ENCODE data around the gene PYGM.

PYGM gene

DNA sequence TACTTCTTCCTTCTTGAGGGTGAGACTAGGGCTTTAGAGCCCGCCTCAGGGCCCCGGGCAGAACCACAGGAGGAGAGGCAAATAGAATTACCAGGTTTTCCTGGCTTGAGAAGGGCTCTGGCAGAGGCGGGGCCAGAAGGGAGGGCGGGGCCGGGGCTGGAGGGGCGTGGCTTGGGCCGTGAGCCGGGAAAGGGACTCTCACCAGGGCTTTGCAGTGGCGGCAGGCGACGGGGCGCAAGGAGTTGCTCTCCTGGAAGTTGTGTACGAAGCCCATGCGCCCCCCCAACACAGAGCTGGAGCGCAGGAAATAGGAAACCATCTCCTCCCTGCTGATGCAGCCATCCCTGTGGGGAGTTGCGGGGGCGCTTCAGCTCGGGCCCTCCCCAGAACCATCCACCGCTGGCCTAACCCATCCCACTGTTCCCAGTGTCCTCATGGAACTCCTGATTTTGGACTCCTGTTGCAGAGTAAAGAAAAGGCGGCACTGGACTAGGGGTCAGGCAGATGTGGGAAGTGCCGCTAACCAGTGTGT is 29.9 kb downstream of the PYGM start:
- DNase-seq, result no peak

DNA sequence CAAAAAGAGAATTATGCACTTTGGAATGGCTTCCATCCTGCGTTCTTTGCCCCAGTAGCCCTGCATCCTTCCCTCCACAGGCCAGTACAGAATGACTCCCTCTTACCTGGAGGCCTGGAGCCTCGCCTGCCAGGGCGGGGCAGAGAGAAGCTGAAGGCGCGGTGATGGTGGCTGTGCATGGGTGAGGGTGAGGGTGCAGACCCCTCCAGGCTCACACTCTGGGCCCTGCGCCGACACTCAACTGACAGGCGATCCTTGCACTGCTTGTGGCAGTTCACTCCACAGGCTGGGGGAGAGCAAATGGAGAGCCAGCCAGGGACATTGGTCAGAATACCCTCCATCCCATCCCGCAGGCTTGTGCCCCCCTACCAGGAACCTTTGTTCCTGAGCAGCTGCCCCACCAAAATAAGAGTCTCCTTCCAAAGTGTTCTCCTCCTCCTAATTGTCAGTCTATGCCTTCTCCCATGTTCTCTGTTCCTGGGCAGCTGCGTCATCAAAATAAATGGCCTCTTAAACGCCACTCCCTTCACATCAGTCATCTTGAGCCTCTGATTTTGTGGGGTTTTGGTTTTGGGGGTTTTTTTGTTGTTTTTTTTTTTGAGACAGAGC is 30.9 kb downstream of the PYGM start:
- no peak for DNase-seq

DNA sequence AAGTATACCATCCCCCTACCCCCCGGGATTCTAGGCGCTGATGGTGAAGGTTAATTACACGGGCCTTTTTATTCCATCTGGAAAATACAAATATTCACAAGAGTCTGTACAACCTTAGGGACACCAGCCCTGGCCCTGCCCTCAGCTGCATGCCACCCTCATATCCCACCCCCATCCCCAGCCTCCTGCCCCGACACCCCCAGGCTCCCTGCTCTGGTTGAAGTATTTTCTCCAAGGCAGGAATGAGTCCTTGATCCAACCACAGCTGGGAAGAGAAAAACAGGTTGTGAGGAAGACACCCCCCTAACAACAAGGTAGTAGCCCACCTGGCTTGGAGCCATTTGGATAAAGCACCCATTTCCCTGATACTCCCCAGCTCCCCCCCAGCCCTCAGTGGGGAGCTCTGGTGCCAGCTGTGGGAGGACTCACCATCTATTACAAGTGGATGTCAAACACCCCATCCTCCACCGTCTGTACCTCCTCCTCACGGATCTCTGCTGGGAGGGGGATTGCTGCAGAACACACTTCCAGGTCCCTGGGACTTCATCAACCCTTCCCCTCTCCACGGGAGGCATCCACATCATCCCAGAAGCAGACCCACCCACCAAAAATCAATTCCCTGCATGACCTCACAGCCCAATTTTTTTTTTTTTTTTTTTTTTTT is 32.8 kb downstream of the PYGM start:
- DNase-seq, result no peak

DNA sequence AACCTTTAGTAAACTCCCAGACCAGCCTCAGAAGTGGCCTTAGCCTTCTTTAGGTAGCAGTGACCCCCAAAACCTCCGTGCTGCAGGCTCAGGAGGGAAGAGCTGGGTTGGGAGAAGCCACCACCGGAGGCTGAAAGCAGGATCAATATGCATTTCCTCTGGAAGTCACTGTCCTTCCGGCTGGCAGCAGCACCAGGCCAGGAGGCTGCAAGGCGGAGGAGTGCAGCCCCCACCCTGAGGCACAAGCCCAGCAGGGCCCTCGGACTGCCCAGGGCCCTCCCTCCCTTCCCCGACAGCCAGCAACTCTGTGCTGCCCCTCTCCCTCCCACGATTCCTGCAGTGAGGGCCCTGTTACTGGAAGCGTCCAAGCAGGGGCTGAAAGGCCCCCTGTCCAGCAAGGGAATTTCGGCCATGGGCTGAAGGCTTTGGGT is 33.5 kb downstream of the PYGM start:
- no peak for DNase-seq

DNA sequence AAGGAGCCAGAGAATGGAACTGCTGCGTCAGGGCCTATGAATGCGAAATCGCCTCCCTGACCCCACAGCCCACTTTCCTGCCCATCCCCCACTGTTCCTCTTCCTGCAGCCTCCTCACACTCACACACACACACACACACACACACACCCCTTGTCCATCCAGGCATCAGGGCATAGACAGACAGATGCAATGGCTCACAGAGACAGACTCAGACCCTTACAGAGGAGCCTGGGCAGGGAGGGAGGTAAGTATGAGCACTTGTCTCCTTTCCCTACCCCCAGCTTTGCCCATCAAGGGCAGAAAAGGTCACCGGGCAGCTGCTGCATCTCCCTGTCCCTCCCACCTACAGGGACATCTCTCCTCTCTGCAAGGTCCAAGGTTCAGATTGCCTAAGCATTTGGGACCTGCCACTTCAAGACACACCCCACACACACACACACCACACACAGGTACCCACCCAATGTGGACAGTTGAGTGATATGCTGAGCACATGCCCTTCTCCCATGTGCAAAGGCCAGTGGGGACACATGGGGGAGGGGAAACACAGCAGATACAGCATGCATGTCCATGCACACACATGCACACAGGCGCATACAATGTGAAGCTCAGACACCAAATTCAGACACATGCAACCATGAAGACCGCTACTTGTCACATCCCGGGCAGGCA is 34.8 kb downstream of the PYGM start:
- DNase-seq, result no peak

DNA sequence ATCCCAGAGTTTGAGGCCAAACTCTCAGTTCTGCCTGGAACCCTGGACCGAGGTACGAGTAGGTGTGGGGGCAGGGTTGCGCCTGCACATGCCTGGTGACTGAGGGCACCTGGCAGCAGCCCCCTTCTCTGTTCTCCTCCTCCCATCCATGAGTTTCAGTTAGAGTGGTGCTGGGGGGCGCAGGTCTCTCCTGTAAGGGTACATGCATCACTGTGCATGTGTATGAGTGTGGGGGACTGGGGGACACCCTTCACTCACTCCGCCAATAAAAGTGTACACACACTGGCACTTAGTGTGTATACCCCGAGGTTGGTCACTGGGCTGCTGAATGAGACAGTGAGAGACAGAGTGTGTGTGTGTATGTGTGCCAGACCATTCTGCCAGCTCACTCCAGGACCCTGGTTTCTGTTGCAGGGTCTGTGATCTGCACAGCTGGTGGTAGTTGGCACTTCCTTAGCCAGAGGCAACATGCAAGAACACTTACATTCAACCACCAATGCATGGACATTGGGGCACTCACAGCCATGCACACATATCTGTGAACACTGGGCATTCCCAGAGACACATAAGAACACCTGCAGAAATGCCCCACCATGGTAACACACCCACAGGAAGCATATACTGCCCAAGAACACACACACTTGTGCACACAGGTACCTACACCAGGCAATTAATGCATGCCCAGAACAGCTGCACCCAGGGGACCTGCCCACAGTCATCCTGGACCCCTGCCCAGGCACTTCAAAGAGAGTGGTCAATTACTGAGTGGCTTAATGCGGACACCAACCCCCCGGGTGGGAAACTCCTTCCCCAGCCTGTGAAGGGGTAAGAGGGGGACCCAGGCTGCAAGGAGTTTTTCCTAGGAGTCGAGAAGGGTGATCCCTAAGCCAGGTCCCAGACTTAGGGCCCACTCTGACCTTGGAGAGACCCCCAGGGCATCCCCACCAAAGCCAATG is 35.6 kb downstream of the PYGM start:
- no peak for DNase-seq

DNA sequence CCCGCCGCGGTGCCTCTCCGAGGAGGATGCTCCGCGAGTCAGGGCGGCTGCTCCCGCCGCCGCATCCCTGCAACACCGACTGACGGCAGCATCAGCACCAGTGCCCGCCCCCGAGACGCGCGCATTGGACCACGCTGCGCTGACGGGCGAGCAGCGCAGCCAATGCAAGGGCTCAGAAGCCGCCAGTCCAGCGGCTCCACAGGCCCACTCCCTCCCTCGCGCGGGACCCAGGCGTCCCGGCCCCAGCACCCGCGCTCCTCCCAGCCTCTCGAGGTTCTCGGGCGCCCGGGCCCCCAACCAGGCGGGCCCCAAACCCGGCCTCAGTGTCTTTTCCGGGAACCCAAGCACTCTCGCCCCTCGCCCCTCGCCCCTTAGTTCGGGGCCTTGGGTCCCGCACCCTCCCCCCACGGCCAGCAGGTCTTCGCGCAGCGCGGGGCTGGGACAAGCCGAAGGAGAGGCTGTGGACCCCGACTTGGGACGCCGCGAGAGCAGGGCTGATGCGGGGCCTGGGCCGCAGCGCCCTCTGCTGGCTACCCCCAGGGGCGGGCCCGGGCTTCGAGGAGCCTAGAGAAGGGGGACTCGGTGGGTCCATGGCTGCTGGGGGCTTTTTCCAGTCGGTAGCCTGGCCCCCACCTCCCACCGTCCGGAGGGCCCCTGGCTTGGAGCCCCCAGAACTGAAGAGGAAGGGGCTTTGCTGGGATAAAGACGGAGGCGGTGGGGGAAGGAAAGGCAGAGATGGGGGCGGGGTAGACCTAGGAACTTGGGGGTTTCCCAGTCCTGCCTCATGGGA is 36.5 kb downstream of the PYGM start, which contains the start of gene NRXN2:
Gene NRXN2, minus strand, starts transcription at position 81 of the 790 bp plus-strand sequence. CDS start 9,498 bp downstream, outside the sequence.
- DNase-seq, result peak; percentile 79

DNA sequence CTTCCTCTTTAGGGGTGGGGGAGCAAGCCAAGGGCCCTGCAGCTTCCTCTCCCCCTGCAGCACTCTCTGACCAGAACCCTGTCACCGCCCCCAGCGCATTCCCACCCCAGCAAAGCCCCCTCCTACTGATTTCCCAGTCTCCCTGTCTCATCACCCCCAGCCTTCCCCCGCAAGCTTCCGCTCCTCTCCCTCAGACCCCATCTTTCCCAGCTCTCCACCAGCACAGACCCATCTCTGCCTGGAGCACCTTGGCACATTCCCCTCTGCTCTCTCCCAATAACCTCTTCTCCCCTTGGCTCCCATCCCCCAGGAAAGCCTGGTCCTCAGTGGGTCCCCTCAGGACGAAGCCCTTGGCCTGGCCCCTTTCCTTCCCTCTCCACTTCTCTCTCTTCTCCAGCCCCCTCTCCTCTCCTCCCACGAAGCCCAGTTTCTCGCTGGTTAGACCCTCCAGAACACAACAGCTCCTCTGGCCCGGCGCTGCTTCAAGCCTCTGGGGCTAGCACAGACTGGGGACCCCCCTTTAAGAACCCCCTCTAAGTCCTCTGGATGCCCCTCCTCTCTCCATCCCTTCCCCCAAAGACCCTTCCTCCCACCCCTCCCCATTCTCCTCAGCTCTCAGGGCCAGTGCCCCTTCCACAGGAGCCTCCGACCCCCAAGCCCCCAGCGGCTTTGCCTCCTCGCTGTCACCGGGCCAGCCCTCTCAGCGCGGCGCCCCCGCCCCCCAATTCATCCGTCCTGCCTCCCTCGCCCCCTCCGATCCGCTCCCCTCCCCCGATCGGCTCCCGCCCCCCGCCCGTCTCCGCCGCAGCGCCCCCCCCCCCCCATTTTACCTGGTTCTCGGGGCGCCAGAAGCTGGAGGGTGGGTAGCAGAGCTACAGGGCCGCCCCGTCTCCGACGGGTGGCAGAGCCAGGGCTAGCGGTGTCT is 37.4 kb downstream of the PYGM start:
- DNase-seq, result no peak

DNA sequence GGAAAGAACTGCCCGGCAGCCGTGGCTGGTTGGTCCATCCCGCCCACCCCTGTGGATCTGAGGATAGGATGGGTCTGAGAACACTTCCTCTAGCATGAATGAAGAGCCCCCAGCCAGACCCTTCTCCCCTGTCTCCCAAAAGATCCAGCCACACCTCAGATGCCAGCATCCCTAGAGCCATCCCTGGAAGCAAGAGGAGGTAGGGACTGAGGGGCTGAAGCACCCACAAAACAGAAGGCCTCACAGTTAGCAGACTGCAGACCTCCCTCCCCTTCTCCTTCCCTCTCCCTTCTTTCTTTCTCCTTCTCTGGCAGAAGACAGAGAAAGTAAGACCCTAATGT is 38.4 kb downstream of the PYGM start:
- no peak for DNase-seq

DNA sequence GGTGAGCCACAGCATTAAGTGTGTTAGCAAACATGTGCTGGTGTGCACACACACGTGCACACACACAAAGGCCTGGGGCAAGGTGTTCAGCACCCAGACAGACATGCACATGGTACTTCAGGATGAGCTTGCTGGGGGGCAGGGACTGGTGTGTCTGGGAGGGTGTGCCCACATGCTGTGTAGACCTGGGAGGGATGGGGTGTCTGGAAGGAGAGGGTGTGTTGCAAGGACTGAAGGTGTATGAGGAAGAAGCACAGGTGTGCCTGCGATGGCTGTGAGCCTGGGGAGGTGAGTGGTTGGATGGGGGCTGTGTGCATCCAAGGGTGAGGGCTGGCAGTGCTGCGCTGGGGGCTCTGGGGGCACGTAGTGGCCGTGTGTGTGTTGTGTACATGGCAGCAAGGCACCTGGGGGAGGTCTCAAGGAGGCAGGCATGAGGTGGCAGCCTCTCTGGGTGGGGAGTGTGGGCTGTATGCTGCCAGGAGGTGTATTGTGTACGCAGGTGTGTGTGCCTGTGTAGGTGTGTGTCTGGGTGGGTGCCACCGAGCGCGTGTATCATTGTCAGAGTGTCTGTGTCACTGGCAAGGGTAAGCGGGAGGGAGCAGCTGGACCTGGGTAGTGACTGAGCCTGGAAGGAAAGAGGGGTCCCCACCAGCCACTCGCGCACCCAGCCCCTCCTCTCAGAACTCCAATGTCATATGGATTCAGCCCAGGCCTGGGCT is 39.0 kb downstream of the PYGM start:
- no peak for DNase-seq

DNA sequence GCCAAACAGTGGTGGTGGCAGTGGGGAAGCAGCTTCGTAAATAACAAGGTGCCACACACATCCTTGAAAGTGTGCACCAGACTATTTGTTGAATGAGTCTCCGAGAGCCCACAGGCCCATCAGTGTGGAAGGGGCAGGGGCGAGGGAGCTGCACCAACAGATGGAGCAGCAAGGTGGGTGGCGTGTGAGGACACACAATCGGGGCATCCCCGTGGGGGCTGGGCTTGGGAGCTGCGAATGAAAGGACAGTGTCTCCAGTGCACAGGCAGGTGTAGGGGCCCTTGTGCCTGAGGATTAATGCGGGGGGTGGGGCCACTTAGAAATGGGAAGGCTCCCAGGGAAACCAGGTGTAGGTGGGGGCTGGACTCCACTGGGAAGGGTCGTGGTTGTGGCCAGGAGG is 39.6 kb downstream of the PYGM start:
- DNase-seq, result no peak

DNA sequence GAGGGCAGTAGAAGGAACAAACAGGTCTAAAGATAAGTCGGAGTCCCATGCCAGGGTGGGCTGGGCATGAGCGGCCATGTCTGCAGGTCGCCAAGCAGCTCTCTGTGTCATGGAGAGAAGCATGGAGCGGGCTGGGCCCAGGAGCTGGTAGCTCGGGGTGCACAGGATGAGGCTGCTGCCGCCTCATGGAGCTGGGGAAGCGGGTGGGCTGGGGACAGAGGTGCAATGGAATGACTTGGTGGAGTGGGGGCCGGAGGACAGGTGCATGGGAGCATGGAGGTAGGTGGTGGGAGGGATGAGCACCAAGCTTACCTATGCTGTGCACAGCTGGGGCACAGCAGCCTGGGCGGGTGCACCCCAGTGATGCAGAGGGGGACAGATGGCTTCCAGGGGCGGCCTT is 40.4 kb downstream of the PYGM start:
- no peak for DNase-seq

DNA sequence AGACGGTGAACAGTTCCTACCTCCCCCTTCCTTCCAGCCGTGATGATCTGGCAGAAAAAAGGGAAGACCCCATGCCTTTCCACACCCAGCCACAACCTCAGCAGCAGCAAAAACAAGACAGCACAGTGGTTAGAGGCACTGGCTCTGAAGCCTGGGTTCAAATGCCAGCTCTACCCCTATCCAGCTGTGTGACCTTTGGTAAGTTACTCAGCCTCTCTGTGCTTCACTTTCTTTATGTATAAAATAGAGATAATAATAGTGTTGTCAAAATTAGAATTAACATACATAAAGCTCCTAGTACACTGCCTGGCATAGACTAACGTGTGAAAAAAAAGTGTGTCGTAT is 41.0 kb downstream of the PYGM start:
- DNase-seq, result no peak

DNA sequence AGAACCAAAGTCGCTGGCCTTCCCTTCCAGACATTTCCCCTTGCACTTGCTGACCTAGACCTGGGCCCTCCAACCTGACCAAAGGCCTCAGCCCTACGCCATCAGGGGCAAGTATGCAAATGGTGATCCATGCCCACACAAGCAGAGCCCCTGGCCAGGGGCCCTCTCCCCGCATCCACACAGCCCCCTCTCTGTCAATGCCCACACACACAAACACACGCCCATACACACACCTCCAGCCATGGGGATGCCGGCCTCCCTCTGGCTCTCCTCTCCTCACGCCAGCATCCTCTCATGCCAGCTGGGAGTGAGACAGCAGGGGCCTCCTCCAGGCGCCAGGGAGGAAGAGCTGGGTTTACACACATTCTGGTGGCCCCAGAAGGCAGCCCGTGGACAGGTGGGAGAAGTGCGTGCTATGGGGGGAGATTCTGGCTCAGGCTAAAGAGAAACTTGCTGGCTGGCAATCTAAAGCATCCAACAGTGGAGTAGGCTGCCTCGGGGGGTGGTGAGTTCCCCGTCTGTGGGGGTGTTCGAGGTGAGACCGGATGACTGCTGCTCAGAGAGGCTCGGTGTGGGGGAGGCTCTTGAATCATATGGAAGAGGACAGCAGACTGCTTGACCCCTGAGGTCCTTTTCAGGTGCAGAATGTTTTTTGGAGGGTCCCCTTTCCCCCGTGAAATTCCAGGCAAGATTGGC is 41.5 kb downstream of the PYGM start:
- DNase-seq, result no peak

DNA sequence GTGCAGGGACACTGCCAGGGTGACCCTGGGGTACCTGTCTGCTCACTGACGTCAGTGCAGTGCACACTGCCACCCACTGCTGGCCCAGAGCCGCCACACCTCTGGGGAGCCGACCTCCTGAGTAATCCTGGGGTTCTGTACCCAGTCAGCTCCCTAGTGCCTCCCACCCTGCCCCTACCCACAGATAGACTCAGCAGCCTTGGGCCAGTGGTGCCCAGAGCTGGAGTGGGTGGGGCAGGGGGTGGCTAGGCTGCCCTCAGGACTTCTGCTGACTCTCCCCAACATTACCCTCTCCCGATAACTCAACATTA is 42.6 kb downstream of the PYGM start:
- no peak for DNase-seq

DNA sequence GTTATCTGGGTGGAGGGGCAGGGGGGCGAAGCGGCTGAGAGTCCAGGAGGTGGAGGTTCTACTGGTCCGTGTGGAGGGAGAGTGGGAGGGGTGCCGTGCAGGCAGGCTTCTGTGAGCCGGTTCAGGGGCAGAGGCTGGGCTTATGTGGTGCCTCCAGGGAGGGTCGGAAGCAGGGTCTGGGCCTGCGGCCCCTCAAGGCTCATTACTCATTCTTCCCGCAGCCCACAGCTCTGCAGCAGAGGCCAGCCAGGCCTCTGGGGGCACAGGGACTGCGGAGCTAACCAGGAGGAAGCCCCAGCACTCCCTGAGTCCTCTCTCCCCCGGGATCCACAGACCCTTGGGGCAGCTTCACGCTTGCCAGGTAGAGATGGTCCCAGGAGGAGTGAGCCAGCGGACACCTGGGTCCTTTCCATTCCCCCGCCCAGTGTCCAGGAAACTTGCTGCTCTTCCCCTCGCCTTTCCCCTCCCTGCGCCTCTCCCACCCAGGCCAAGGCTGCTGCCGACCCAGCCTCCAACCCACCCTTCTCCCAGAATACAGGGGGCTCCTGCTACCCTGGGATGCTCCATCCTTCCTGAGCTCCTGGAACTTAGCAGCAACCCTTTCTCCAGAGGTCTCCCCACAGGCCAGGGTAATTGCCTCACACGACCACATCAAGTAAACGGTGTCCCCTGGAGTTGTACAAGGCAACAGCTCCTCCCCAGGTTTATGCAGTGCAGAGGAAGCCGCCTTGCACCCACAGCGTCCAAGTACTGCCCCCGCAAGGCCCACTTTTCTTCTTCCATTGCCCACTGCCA is 43.1 kb downstream of the PYGM start:
- DNase-seq, result no peak

DNA sequence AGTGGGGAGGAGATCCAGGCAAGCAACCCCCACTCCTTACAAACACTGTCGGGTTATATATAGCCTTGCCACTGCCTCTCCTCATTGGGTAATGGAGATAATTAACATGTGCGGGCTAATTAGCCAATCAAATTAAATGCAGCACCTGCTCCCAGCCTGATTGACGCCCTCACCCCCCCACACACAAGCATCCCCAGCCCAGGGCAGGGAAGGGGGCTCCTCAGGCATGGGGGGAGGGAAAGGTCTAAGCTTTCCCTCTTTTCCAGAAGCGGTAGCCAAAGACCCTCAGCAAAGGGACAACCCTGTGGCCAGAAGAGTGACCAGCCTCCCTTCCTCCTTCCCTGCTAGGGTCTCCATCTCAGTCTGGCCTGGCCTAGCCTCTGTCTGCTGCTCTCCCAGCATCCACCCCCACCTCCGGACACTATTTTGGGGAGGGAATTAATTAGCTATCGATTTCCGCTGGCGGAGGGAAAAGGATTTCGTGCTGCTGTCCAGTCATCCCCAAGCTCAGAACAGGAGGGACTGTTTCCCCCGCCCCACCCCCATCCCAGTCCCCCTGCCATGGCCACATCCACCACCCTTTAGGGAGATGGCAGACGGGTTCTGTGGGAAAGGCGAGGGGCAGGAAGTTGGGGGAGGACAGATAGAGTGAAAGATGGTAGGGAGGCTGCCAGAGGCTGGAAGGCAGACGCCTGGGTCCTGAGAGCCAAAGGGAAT is 43.9 kb downstream of the PYGM start:
- DNase-seq, result no peak

DNA sequence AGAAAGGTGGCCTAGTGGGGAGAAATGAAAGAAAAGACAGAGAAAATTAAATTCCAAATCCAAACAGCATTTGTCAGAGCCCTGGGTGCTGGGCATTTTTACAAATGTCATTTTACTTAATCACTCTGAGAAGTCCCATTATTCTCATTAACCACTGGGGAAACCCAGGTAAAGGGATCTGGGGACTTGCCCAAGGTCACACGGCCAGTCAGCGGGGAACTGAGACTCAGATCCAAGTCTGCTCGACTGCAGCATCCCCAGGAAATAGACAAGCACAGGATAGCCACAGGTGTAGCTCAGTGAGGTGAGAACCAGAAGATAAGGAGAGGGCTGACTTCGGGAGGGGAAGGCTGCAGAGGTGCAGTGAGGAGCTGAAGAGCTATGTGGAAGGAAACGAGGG is 44.7 kb downstream of the PYGM start:
- DNase-seq, result no peak

Data from T1000 (cell line).